Astrocyte of the spinal cord (primary cell): ENCODE results near the gene MSL1.

Experiments used
- DNase-seq: peaks from one replicate; pipeline ENCODE4 v3.0.0; 2011; ENCODE audit warnings: low read depth, low spot score
- H3K4me3 ChIP-seq: 2 replicates; pipeline ENCODE4 v1.5.1; 2011; ENCODE audit warnings: low read depth, mild to moderate bottlenecking, low read length, moderate library complexity
- in situ Hi-C: cut with HindIII; loops from 2 replicates; pipeline ENCODE4 v1.10.0; 2017; ENCODE audit warnings: low sequenced_read_pairs
- TF ChIP-seq, protein P1 (sequence below): IDR thresholded peaks from 2 replicates; pipeline ENCODE4 v1.5.1; 2012; ENCODE audit warnings: low read depth, mild to moderate bottlenecking, low read length, inconsistent platforms

MSL1 gene

DNA sequence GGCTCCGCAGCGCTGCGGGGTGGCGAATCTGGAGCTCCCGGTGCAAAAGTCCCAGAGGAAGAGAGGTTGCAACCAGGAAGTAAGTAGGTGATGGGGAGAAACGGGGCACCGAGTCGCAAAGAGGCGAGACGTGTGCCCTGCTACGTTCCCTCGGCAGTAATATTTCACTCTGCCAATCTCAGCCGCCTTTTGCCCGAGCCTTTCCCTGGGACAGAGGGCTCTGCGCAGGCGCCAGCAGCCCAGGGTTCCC is 21.4 kb upstream of the MSL1 start, which contains the start of gene NR1D1:
TSS of gene NR1D1 (minus strand) at position 171 of the 250 bp plus-strand sequence. CDS start 495 bp downstream, outside the sequence.
- TF ChIP-seq, protein P1, sequence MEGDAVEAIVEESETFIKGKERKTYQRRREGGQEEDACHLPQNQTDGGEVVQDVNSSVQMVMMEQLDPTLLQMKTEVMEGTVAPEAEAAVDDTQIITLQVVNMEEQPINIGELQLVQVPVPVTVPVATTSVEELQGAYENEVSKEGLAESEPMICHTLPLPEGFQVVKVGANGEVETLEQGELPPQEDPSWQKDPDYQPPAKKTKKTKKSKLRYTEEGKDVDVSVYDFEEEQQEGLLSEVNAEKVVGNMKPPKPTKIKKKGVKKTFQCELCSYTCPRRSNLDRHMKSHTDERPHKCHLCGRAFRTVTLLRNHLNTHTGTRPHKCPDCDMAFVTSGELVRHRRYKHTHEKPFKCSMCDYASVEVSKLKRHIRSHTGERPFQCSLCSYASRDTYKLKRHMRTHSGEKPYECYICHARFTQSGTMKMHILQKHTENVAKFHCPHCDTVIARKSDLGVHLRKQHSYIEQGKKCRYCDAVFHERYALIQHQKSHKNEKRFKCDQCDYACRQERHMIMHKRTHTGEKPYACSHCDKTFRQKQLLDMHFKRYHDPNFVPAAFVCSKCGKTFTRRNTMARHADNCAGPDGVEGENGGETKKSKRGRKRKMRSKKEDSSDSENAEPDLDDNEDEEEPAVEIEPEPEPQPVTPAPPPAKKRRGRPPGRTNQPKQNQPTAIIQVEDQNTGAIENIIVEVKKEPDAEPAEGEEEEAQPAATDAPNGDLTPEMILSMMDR = no peak
- no peak for DNase-seq
- in situ Hi-C loops = no loop called here
- H3K4me3 ChIP-seq = peak within 1 kb of the TSS; percentile 78

DNA sequence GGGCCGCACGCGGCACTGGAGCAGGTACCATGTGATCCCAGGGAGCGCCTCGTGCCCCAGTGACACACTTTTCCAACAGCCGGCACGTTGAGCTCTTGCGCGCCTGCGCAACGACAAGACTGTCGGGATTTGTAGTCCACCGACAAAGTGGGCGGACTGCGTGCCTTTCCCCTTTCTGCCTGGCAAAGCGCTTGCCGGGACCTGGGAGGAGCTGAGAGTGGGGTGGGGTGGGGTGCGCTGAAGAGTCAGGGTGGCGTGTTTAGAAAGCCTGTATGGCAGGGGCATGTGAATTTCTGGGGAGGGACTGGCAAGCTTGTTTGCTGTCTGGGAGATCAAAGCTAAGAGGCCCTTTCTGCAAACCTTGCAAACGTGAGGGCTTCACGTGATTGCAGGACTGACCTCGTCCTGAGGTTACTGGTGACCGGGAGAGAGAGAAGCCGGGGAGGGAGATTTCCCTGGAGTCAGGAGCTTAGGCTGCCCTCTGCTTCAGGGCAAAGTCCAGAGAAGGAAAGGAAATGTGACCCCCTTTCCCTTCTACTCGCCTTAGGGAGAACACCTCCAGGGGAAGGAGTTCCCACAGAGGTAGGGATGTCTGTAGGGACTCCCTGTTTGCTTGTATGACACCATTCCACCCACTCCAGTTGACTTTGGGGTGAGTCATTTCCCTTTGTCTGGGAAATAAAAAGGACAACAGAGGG is 21.0 kb upstream of the MSL1 start:
- TF ChIP-seq, protein P1 = no peak
- H3K4me3 ChIP-seq = peak overlapping the region; percentile 78
- peak; percentile 98 for DNase-seq
- in situ Hi-C loops = no loop called here

DNA sequence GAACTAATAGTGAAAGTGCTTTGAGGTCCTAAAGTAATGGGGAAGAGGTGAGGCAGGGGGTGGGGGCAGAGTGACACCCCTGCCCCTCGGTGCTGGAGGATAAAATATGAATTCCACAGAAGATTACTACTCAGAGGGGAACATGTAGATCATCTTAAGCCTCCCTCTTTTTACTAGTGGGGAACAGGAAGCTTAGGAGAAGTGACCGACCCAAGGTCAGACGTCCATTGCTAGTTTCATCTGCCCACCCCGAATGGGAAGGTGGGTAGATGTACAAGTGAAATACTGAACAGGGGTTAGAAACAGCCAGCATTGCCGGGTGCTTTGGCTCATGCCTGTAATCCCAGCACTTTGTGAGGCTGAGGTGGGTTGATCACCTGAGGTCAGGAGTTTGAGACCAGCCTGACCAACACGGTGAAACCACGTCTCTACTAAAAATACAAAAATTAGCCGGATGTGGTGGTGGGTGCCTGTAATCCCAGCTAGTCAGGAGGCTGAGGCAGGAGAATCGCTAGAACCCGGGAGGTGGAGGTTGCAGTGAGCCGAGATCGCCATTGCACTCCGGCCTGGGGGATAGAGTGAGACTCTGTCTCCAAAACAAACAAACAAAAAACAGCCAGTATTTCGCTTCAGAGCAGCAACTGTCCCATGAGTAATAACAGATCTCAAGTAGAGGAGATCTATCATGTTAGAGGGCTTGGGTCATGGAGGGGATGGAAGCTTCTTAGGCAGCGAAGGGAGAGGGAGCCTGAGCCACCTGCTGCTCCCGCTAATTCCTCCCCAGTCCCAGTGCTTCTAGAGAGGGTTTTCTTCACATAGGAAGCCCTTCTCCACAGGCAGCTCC is 20.2 kb upstream of the MSL1 start:
- H3K4me3 ChIP-seq = no peak overlapping the region
- no peak for DNase-seq
- in situ Hi-C loops = no loop called here
- TF ChIP-seq, protein P1 = no peak

DNA sequence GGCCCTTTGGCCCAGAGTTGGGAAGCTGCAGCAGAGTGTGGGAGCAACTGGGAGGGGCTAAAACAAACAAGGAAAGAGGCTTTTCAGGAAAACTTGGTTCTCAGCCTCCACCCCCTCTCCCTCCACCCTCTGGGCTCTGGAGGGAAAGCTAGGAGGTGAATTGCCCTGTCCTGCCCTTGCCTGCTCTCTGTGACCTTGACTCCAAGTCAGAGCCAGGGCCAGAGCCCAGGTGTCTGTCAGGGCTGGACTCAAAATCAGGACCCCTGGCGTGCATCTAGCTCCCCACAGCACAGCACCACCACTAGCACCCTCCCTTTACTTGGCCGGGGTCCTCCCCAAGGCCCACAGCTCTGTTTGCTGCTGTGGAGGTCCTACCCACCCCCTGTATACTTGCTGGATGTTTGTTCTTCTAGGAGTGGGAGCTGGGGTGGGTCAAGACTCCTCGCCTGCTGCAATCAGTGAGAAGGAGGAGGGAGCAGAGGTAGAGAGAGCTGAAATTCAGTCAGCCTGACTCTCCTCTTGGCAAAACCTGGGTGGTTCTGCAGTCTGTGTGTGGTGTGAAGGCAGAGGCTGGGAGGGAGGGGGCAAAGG is 18.6 kb upstream of the MSL1 start:
- TF ChIP-seq, protein P1 = no peak
- DNase-seq = no peak

DNA sequence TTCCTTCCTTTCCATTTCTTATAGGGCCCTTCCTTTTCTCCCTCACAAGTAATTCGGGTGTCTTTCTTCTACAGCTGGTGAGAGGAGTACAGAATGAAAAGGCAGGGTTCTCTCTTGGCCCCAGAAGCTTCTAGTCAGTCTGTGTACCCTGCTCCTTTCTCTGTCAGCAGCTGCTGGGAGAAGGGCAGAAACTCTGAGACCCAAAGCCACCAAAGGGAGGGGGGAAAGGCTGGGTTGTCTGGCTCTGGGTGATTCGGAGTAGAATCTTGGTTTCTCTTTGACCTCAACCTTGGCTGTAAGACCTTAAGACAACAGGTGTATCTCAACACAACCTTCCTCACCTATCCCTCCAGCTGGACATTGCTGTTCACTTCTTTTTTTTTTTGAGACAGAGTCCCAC is 18.1 kb upstream of the MSL1 start:
- DNase-seq = no peak
- TF ChIP-seq, protein P1 = no peak
- H3K4me3 ChIP-seq = no peak overlapping the region
- in situ Hi-C loops = no loop called here

More for the DNA sequence above, 18.6 kb upstream of the MSL1 start:
- in situ Hi-C loops = no loop called here
- no peak overlapping the region for H3K4me3 ChIP-seq

DNA sequence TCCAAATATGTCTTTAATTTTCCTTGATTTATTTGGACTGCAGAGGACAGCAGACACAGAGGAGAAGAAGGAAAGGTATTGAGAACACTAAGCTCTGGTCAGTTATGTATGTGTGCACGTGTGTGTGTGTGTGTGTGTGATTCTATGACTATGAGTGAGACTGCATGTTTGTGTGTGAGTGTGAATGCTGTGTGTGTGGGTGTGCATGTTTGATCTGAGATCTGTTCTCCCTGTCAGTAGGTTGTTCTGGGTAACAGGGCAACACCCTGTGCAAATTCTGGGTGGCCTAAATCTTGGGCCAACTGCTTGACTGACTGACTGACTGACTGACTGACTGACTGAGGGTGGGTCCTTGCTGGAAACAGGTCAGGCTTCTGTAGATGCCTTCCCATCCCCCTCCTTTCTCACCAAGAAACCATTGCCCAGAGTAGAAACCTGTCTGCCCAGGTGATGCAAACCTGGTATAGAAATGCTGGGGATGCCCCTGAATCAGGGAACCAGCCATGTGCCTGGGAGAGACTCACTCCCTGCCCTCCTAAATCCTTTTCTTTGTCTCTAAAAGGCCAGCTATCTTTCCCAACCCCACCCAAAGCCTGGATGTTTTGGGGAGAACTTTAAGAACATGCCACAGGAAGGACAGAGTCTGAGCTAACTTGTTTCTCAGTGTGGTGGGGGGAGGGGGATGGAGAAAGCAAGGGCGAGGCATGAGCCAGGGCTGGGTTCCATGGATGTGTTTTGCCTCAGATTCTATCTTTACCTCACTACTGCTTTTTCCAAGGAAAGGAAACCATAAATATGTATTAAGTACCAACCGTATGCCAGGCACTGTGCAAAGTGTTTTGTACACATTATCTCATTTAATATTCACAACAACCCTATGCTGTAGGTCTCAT is 16.9 kb upstream of the MSL1 start:
- no peak overlapping the region for H3K4me3 ChIP-seq
- in situ Hi-C loops = no loop called here
- DNase-seq = no peak
- TF ChIP-seq, protein P1 = no peak
